Measurements from ENCODE around the gene TPSG1. TPM values are rescaled to one million over a fixed set of nuclear protein-coding genes. Genes with fewer than 3 reads are reported as not detected.
"Not testable (repeated sequence)": the region's sequence is repeated elsewhere in the genome, so short reads cannot be mapped to it uniquely, and the experiment has no call there.

The TPSG1 gene
- total and polyA plus RNA-seq, 7 experiments from 2014 or later, result not detected

DNA sequence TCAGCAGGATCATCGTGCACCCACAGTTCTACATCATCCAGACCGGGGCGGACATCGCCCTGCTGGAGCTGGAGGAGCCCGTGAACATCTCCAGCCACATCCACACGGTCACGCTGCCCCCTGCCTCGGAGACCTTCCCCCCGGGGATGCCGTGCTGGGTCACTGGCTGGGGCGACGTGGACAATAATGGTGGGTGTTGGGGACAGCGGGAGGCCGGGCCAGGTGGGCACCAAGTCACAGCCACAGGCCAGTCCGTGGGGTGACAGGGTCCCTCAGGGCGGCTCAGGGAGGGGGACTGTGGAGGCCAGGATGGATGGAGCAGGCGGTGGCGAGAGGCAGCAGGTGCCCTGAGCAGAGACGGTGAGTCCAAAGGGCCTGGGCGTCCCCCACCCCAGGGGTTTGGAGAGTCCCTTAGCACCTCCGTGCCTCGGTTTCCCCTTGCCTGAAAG lies 31.8 kb upstream of the TPSG1 start:
- no peak for DNase-seq
- ChIA-PET POLR2A (no interaction called here), CTCF (no interaction called here)
- H3K9me3 Mint-ChIP-seq, result no peaks in the 10 kb centered on the region
- Histone ChIP-seq H3K4me1 (ENCODE audit: control insufficient read depth in 2 of 2, insufficient read depth in 2 of 2, low read length in 2 of 2) (no peaks in the 10 kb centered on the region), H3K4me3 (ENCODE audit: low read length) (no peak overlapping the region), H3K9me3 (ENCODE audit: control insufficient read depth in 2 of 3, low read length in 3 of 3) (no peaks in the 10 kb centered on the region), H3K36me3 (ENCODE audit: control insufficient read depth in 2 of 3, insufficient read depth in 3 of 3, low read length in 3 of 3) (no peaks in the 10 kb centered on the region), H3K27ac (ENCODE audit: low read depth, low read length) (no peak overlapping the region), H3K27me3 (ENCODE audit: control insufficient read depth in 2 of 2, insufficient read depth in 2 of 2, low read length in 2 of 2) (no peaks in the 10 kb centered on the region)
- no peaks in the 10 kb centered on the region for H3K36me3 Mint-ChIP-seq
- no peak for ATAC-seq
- H3K27me3 Mint-ChIP-seq, result peaks cover 13 to 23% (median 14%) of the 10 kb centered on the region in 5 donors
- peaks cover 0 to 9% (median 5%) of the 10 kb centered on the region in 7 donors for H3K4me1 Mint-ChIP-seq
- H3K27ac Mint-ChIP-seq, result no peak overlapping the region
- H3K4me3 Mint-ChIP-seq, result no peak overlapping the region
- intact Hi-C loops (cut with micrococcal nuclease), result no loop called here

DNA sequence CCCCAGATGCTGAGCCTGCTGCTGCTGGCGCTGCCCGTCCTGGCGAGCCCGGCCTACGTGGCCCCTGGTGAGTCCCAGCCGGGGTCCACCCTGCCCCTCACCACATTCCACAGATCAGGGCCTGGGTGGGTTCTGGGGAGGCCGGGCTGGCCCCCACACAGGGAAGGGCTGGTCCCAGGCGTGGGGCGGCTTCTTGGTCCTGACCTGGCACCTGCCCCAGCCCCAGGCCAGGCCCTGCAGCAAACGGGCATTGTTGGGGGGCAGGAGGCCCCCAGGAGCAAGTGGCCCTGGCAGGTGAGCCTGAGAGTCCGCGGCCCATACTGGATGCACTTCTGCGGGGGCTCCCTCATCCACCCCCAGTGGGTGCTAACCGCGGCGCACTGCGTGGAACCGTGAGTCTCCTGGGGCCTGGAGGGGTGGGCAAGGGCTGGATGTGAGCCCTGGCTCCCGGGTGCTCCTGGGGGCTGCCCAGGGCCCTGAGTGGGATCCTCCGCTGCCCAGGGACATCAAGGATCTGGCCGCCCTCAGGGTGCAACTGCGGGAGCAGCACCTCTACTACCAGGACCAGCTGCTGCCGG lies 31.3 kb upstream of the TPSG1 start:
- H3K27ac ChIP-seq (ENCODE audit: low read depth, low read length); POLR2A ChIA-PET; intact Hi-C loops (cut with micrococcal nuclease); H3K4me3 ChIP-seq (ENCODE audit: low read length); H3K4me1 Mint-ChIP-seq; CTCF ChIA-PET; H3K36me3 ChIP-seq (ENCODE audit: control insufficient read depth in 2 of 3, insufficient read depth in 3 of 3, low read length in 3 of 3); H3K36me3 Mint-ChIP-seq; H3K27ac Mint-ChIP-seq; ATAC-seq; H3K9me3 ChIP-seq (ENCODE audit: control insufficient read depth in 2 of 3, low read length in 3 of 3); H3K4me1 ChIP-seq (ENCODE audit: control insufficient read depth in 2 of 2, insufficient read depth in 2 of 2, low read length in 2 of 2); H3K4me3 Mint-ChIP-seq; H3K27me3 ChIP-seq (ENCODE audit: control insufficient read depth in 2 of 2, insufficient read depth in 2 of 2, low read length in 2 of 2); H3K9me3 Mint-ChIP-seq; DNase-seq: not testable (repeated sequence)
- H3K27me3 Mint-ChIP-seq, result peaks cover 11 to 19% (median 12%) of the 10 kb centered on the region in 5 donors

DNA sequence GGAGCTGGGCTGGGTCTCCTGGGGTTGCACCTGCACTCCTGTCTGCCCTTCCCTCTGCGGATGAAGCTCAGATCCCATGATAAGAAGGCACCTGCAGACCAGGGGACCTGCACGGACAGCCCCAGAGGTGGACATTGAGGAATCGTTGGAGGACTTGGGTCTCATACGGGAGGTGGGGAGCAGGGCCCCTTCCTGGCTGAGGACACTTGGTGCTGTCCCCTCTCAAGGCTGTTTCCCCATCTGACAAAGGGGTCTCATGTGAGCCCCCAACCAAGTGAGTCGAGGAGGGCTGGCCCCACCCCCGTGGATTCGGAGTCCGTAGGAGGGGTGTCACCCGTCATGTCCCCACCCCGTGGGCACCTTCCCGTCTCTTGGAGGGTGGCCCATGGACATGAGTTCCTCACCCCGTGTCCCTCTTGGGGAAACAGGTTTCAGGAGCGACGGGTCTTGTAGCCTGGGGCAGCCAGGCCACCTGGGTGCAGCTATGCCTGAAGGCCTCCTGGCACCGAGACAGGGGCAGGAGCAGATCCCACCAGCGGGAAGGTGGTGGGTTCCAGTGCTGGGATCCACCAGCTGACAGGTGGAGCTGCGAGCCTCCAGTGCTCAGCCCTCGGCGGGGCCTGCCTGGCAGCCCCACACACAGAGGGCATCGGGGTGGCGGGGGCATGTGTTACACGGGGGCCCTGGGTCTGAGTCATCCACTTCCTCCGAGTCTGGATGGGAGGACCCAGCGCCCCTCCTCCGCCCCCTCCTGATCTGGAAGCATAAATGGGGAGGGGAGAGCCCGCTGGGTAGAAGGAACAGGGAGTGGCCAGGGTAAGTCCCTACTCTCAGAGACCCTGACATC lies 30.4 kb upstream of the TPSG1 start, which contains the start of gene TPSD1:
Gene TPSD1 (plus strand): TSS at position 794 of the 847 bp plus-strand sequence. CDS start 212 bp downstream, outside the sequence.
- H3K9me3 Mint-ChIP-seq; H3K36me3 Mint-ChIP-seq; POLR2A ChIA-PET; H3K4me3 ChIP-seq (ENCODE audit: low read length); H3K4me3 Mint-ChIP-seq; intact Hi-C loops (cut with micrococcal nuclease); H3K4me1 Mint-ChIP-seq; H3K36me3 ChIP-seq (ENCODE audit: control insufficient read depth in 2 of 3, insufficient read depth in 3 of 3, low read length in 3 of 3); CTCF ChIA-PET; H3K27ac Mint-ChIP-seq; H3K9me3 ChIP-seq (ENCODE audit: control insufficient read depth in 2 of 3, low read length in 3 of 3); H3K4me1 ChIP-seq (ENCODE audit: control insufficient read depth in 2 of 2, insufficient read depth in 2 of 2, low read length in 2 of 2); H3K27me3 ChIP-seq (ENCODE audit: control insufficient read depth in 2 of 2, insufficient read depth in 2 of 2, low read length in 2 of 2); ATAC-seq; H3K27ac ChIP-seq (ENCODE audit: low read depth, low read length); DNase-seq: not testable (repeated sequence)
- peaks cover 7 to 12% (median 9%) of the 10 kb centered on the region in 5 donors for H3K27me3 Mint-ChIP-seq

DNA sequence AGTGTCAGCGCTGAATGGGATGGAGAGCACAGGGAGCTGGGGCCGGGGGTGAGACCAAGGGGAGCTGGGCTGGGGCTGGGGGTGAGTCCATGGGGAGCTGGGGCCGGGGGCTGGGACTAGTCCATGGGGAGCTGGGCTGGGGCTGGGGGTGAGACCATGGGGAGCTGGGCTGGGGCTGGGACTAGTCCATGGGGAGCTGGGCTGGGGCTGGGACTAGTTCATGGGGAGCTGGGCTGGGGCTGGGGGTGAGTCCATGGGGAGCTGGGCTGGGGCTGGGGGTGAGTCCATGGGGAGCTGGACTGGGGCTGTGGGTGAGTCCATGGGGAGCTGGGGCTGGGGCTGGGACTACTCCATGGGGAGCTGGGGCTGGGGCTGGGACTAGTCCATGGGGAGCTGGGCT lies 29.8 kb upstream of the TPSG1 start:
- H3K27ac ChIP-seq (ENCODE audit: low read depth, low read length); H3K36me3 ChIP-seq (ENCODE audit: control insufficient read depth in 2 of 3, insufficient read depth in 3 of 3, low read length in 3 of 3); POLR2A ChIA-PET; H3K4me1 ChIP-seq (ENCODE audit: control insufficient read depth in 2 of 2, insufficient read depth in 2 of 2, low read length in 2 of 2); H3K27me3 Mint-ChIP-seq; CTCF ChIA-PET; intact Hi-C loops (cut with micrococcal nuclease); H3K36me3 Mint-ChIP-seq; DNase-seq; H3K27me3 ChIP-seq (ENCODE audit: control insufficient read depth in 2 of 2, insufficient read depth in 2 of 2, low read length in 2 of 2); H3K27ac Mint-ChIP-seq; ATAC-seq; H3K9me3 Mint-ChIP-seq; H3K9me3 ChIP-seq (ENCODE audit: control insufficient read depth in 2 of 3, low read length in 3 of 3); H3K4me1 Mint-ChIP-seq; H3K4me3 ChIP-seq (ENCODE audit: low read length); H3K4me3 Mint-ChIP-seq: not testable (repeated sequence)

GRCh38 chr16:1253701-1254364 lies 28.8 kb upstream of the TPSG1 start:
- ATAC-seq; H3K27ac ChIP-seq (ENCODE audit: low read depth, low read length); CTCF ChIA-PET: not testable (repeated sequence)

DNA sequence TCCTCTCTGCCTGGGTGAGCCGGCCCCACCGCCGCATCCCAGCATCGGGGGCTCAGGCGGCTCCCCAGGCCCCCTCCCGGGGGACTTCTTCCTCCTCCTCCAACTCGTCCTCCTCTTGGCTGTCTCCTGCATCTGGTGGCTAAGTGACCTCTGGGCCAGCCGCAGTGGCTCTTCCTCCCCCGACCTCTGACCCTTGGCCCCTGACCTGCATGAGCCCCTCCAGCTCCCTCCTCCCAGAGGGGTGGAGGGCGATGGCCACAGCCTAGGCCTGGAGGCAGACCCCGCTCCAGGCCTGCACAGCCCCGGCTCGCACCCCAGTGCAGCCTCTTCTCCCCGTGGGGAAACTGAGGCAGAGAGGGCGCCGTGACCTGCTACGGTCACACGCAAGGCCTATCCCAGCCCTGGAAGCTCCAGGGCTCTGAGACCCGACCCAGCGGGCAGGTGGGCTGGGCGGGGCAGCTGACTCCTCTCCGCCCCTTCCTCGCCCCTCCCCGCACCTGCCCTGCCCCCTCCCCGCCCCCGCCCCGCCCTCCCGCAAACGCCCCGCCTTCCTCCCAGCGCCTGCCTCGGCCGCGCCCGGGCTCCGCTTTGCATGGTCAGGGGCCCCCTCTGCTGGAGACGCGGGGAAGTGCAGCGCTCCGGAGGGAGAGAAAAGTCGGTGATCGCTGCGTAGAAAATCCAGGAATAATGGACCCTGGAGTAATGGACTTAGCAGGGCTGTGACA lies 24.1 kb upstream of the TPSG1 start:
- H3K27ac ChIP-seq (ENCODE audit: low read depth, low read length); H3K9me3 ChIP-seq (ENCODE audit: control insufficient read depth in 2 of 3, low read length in 3 of 3); H3K4me3 Mint-ChIP-seq; H3K36me3 ChIP-seq (ENCODE audit: control insufficient read depth in 2 of 3, insufficient read depth in 3 of 3, low read length in 3 of 3); H3K9me3 Mint-ChIP-seq; CTCF ChIA-PET; intact Hi-C loops (cut with micrococcal nuclease); H3K27ac Mint-ChIP-seq; H3K27me3 ChIP-seq (ENCODE audit: control insufficient read depth in 2 of 2, insufficient read depth in 2 of 2, low read length in 2 of 2); H3K4me1 Mint-ChIP-seq; DNase-seq; H3K4me3 ChIP-seq (ENCODE audit: low read length); H3K4me1 ChIP-seq (ENCODE audit: control insufficient read depth in 2 of 2, insufficient read depth in 2 of 2, low read length in 2 of 2); H3K36me3 Mint-ChIP-seq; POLR2A ChIA-PET: not testable (repeated sequence)
- peaks cover 5 to 14% (median 12%) of the 10 kb centered on the region in 5 donors for H3K27me3 Mint-ChIP-seq
- peak; percentile 92 for ATAC-seq

More at GRCh38 chr16:1253701-1254364, 28.8 kb upstream of the TPSG1 start:
- H3K9me3 Mint-ChIP-seq; DNase-seq; H3K4me3 Mint-ChIP-seq; H3K4me1 Mint-ChIP-seq; H3K36me3 ChIP-seq (ENCODE audit: control insufficient read depth in 2 of 3, insufficient read depth in 3 of 3, low read length in 3 of 3); H3K4me3 ChIP-seq (ENCODE audit: low read length); intact Hi-C loops (cut with micrococcal nuclease); H3K27me3 ChIP-seq (ENCODE audit: control insufficient read depth in 2 of 2, insufficient read depth in 2 of 2, low read length in 2 of 2); H3K9me3 ChIP-seq (ENCODE audit: control insufficient read depth in 2 of 3, low read length in 3 of 3); H3K4me1 ChIP-seq (ENCODE audit: control insufficient read depth in 2 of 2, insufficient read depth in 2 of 2, low read length in 2 of 2); H3K27me3 Mint-ChIP-seq; POLR2A ChIA-PET; H3K36me3 Mint-ChIP-seq; H3K27ac Mint-ChIP-seq: not testable (repeated sequence)
